ENCODE measurements around the gene CHAT.
"Not testable (repeated sequence)": the region's sequence is repeated elsewhere in the genome, so short reads cannot be mapped to it uniquely, and the experiment has no call there.

The CHAT gene

DNA sequence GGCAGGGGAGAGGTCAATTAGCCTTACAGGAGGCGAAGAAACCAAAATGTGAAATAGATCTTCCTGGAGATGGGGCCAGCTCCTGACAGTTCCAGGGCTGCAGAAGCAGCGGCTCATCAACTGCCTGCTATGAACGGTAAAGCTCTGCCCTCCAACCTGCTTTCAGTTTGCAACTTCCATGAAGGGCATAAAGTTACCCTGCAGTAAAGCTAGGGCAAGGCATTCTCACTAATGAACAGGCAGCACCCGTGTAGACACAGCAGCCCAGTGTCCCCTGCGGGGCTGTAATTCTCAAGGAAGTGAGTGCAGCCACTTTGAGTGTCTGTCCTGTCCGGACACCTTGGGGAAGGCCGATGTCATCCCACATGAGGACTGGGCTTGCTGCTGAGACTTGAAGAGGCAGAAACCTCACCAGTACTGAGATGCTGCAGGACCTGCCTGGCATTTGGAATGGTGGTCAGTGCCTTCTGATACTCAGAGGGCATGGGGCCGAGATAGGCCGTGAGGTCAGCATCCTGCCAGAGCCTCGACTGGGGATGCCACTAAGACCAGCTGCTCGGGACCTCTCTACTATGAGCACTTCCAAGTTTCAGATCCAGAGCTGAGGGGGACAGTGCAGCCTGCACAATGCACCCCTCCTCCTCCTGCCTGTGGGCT, 39.6 kb downstream of the CHAT start:
- DNase-seq (ENCODE audit: low spot score) = no peak

DNA sequence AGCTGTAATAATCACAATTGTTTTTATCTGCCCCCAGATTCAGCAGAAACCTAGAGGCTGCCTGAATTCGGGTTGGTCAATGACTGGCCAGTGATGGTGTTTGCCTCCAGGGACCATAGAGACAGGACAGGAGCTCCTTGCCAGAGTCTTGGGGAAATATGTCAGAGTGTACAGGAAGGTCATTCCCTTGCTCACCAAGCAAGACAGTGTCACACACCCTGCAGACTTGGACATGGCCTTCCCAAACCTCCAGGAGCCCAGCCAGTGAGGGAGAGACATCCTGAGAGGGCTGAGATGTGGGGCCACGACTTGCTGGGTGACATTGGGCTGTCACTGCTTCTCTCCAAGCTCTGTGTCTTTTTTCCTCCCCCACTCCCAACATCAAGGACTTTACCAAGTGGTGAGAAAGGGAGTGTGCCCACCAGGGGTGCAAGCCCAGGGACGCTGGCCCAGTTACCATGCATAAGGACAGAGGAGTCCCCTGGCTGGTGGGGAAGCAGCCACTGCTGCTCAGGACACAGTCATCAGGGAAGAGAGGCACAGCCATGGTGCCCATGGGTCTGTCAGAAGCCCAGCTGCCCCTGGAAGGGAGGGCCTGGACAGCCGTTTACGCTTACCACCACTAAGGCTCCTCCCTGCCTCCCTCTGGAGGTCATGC, 40.3 kb downstream of the CHAT start:
- no peak for DNase-seq (ENCODE audit: low spot score)

DNA sequence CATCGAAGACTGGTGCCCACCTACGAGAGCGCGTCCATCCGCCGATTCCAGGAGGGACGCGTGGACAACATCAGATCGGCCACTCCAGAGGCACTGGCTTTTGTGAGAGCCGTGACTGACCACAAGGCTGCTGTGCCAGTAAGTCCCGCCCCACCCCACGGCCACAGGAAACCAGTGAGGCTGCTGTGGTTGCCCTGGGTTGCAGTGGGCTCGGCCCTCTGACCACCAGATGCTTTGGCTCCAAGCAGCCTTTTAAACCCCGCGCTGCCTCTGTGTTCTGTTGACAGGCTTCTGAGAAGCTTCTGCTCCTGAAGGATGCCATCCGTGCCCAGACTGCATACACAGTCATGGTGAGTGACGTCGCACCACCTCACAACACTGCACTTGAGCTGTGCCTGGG, 41.3 kb downstream of the CHAT start:
- no peak for DNase-seq (ENCODE audit: low spot score)

DNA sequence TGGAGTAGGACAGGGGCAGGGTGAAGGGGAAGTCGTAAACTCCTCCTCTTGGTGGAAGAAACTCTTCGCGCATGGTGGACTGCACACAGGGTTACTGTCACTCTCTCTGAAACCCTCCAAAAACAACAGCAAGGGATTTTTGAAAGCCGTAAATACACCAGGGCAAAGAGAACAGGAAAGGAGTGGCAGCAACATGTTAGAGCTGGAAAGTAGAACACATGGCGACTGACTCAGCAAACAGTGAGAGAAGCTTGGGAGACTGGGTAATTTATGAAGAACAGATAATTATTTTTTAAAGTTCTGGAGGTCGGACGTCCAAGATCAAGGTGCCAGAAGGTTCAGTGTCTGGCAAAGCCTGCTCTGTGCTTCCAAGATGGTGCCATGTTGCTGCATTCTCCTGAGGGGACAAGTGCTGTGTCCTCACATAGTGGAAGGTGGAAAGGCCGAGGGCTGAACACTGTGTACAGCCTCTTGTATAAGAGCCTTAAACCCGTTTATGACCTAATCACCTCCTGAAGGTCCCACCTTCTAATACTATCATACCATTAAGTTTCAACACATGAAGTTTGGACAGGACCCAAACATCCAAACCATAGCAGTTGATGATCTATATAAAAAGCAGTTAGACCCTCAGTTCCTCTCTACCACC, 43.1 kb downstream of the CHAT start:
- no peak for DNase-seq (ENCODE audit: low spot score)

DNA sequence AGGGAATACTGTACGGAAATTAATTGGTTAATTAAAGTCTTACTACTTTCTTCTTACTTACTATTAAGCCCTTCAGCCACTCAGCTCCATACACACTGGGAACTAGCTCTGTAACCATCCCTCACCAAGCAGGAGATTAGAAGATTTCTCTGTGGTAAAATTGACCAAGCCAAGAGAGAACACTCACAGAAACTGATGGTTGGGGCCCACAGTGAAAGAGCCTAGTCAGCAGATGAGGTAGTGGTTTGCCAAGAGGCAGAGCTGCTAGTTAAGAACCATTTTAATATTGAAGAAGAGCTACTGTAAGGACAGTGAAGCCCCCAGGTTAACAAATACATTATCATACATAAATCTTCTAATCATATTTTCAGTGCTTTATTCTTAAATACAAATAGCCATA, 43.8 kb downstream of the CHAT start:
- no peak for DNase-seq (ENCODE audit: low spot score)

DNA sequence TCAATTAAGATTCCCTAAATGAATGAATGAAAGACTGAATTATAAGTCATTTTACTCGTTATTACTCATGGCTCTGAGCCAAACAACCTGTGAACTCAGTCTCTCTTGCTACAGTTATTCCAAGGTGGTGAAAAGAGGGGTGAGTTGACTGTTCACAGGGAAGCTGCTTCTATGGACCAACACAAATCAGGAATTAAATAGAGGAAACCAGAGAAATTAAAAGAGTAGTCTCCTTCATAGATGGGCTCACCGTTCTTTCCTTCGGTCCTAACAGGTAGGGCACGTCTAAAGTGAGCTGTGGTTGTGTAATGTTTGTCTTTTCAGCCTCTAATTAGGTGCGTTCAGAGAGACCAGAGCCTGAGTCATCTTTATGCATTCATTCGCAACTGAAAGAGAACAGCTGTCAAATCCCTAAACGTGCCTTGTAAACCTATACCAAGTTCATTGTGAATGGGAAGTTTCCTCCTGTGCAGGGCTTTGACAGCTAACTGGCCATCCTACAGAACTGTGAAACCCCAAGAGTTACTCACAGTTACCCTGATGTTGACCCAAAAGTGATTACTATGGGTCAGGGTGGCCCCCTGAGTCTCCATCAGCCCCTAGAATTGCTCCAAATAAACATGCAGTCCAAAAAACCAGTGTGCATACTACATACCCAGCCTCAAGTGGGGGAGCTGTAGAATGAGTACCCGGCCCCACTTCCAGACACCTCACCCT, 47.5 kb downstream of the CHAT start:
- DNase-seq (ENCODE audit: low spot score) = no peak

DNA sequence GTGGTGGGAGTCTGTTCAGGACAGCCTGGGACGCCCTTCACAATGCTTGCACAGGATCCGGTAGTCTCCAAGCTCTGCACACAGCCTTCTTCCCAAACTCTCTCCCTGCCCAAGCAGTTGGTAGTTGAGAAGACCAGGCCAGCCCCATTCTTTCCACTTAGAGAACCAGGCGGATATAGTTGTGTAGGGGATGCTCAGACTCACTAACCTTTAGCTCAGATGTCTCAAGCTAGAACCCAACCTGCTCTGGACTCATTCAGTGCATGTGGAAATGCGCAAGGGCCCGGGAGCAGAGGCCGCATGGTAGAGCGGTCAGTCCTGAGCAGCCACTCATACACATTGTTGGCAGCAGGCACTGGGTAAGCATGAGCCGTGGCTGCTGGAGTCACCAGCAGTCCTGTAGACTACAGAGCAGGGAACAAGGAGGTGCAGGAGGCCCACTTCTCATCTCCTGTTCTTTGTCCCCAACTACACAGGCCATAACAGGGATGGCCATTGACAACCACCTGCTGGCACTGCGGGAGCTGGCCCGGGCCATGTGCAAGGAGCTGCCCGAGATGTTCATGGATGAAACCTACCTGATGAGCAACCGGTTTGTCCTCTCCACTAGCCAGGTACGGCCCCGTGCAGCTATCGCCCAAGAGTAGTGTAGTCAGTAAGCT, 48.5 kb downstream of the CHAT start:
- DNase-seq (ENCODE audit: low spot score) = no peak

DNA sequence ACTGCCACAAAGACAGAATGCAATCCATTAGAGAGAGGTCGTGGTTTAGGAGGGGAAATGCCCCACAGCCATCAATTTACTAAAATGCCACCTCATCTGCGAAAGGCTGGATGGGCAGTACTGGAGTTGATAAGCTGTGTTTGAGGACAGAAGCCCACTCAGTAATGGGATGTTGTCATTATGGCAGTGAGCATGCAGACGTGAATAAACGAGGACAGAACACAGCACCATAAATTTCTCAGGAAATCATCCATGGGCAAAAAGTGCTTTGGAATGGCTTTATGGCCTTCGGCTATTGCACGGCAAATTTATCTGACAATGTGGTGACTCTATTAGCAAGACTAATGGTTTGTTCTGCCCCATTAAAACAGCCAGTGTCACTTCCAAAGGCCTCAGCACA, 49.8 kb downstream of the CHAT start:
- DNase-seq (ENCODE audit: low spot score) = no peak

DNA sequence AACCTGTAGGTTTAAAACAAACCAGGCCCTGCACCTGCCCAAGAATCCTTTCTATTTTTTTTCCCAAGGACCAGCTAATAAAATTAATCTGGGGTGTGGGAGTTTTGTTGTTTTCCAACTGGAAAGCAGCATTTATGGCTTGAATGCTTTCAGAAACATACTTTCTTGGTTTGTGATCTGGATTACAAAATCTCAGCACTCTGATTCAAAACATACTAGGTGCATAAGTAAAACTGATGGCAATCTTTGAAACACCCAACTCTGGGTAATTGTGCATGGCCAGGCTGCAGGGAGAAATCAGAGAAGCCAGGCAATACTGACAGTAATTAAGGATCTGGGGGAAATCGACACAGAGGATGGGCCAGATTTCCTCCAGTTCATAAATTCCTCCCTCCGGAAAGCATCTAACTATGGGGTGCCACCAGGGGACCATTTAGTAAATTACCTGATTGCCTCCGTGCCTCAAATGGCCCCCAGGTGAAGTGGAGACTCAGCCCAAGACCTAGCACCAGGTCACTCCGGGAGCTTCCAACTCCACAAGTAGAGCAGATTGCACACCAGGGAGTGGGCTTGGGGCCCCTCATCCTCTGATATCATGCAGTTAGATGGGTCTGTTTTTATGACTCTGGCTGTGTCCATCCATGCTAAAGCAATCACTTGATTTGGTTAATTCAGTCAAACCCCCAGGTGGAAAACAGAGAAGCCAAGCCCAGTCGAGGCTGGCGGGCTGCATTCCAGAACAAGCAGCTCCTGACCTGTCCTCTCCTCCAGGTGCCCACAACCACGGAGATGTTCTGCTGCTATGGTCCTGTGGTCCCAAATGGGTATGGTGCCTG, 50.4 kb downstream of the CHAT start:
- no peak for DNase-seq (ENCODE audit: low spot score)

DNA sequence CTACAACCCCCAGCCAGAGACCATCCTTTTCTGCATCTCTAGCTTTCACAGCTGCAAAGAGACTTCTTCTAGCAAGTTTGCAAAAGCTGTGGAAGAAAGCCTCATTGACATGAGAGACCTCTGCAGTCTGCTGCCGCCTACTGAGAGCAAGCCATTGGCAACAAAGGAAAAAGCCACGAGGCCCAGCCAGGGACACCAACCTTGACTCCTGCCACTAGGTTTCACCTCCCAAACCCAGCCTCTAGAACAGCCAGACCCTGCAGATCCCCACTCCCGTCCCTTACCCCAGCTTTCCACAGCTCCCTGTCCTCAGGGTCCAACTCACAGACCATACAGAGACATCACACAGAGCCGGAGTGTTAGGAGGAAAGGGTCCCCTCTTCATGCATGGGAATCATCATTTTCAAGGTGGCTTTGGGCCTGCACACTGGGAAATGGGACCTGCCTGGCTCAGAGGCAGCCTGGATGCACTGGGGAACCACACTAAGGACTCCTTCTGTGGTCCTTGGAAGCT, 51.1 kb downstream of the CHAT start:
- DNase-seq (ENCODE audit: low spot score) = no peak

DNA sequence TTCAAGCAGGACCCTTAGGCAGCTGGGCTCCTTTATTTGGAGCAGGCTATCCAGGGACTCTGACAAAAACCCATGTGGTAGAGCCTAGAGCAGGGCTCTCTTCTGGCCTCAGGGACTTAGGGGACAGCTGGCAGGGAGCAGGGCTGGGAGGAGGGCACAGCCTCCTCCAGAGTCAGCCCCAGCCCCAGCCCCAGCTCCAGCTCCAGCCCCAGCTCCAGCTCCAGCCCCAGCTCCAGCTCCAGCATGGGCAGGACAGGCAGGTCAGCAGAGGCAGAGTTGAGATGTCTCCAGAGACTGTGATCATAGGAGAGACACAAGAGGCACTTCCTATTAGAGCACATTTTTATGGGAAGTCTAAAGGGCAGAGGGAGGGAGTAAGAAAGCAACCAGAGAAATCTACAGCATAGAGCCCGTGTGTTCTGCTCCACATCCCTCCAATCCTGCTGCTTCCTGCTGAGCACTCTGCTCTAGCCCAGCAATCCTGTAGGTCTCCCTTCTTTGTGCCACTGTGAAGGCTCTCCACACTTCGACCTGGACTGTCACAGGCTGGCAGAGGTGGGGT, 52.3 kb downstream of the CHAT start:
- DNase-seq (ENCODE audit: low spot score) = no peak

DNA sequence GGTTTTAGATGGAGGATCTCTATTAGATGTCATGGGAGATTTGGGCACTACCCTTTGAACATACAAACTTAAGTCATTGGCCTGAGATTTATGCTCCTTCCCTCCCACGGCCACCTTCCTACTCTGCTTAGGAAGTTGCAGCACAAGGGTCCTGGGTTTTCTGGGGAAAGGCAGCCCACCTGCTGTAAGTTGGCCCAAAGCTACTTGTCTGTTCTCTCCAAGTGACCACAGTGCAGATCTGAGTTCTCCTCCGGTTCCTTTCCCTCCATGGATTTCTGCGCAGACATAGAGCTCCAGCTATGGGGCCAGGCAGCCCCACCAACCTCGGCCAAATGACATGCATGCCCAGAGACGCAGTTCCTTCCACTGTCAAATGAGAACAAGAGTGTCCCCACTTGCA, 52.8 kb downstream of the CHAT start:
- no peak for DNase-seq (ENCODE audit: low spot score)

DNA sequence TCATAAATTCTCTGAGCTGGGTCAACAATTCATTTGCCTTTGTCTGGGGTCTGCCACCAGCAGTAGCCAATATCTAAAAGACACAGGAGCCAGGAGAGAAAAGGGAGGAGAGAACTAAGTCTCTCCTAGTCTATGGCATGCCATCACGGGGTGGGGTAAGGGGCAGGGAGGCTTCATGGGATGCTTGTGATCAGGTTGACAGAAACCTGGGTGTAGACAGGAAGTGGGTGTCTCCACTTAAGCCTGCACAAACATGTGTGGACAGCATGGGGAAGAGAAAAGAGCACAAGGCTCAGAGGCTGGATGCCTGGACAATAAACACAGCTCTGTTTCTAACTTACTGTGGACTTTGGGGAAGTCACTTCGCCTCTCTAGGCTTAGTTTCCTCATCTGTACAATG, 54.2 kb downstream of the CHAT start:
- DNase-seq (ENCODE audit: low spot score) = no peak

DNA sequence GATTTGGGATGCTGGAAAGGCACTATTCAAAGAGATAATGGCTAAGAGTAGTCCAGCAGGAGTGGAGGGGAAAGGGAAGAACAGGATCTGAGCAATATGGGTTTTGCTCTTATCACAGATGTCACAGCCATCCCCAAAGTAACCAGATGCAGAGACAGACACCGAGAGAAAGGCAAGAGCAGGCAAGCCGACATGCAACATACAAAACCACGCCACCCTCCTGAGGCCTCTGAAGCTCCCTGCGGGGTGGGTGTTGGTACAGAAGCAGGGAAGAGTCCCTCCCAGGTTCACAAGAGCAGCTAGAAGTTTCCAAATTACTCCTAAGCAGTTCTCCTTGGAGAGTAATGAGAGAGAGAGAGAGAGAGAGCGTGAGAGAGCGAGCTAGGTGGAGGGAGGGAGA, 54.8 kb downstream of the CHAT start:
- no peak for DNase-seq (ENCODE audit: low spot score)

DNA sequence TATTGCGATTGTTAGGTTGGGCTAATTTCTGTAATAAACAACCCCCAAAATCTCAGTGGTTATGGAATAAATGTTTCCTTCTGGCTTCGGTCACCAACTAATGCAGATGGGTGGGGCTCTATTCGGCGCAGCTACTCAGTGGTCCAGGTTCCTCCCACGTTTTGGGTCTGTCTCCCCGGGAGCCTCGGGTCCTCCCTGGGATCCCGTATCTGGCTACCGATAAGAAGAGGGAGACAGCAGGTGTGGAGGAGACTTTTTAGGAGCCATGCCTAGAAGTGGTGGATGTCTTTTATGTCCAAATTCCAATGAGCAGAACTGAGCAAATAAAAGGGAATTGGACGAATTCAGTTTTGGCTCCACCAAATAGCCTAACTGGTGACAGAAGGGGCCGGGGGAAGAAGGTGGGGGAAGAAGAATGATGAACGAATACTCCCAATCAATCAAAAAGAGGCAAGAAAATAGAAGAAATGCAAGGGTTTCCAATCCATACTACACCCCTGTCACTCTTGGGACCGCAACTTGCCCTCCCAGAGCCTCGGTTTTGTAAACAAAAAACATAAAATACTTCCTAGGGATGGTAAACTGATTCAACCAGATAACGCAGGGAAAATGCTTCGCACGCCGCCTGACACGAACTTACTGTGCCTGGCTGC, 65.1 kb downstream of the CHAT start:
- DNase-seq (ENCODE audit: low spot score) = no peak

DNA sequence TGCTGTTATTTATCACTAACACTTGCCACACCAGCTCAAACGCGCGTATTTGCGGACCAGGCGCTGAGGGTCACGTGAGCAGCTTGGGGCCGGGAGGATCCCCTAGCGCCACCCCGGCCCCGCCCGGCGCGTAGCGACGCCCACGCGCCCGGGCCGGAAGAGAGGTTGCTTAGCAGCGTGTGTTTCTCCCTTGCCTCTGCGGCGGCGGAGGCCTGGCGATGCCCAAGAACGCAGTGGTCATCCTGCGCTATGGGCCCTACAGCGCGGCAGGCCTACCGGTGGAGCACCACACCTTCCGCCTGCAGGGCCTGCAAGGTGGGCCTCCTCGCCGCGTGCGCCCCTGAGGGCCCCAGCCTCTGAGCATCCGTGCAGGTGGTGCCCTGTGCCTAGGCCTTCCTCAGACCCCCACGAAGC, 65.7 kb downstream of the CHAT start, which contains the start of gene C10orf53:
TSS of gene C10orf53 (plus strand) at position 172 of the 414 bp plus-strand sequence. CDS start at position 219, 47 bp downstream.
- peak; percentile 90 for DNase-seq (ENCODE audit: low spot score)

DNA sequence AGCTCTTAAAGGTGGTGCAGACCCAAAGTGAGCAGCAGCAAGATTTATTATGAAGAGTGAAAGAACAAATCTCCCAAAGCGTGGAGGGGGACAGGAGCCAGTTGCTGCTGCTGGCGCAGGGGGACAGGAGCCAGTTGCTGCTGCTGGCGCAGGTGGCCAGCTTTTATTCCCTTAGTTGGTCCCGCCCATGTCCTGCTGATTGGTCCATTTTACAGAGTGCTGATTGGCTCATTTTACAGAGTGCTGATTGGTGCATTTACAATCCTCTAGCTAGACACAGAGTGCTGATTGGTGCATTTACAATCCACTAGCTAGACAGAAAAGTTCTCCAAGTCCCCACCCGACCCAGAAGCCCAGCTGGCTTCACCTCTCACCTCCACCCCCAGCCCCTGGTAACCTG, 68.6 kb downstream of the CHAT start:
- DNase-seq (ENCODE audit: low spot score) = not testable (repeated sequence)

DNA sequence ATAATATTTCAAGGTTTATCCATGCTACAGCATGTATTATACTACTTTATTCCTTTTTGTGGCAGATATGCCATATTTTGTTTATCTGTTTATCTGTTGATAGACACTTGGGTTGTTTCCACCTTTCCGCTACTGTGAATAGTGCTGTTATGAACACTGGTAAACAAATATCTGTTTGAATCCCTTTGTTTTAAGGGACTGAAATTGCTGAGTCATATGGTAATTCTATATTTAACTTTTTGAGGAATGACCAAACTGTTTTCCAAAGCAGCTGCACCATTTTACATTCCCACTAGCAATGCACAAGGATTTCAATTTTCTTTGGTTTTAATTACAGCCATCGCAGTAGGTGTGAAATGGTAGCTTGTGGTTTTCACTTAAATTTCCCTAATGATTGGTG, 69.0 kb downstream of the CHAT start:
- DNase-seq (ENCODE audit: low spot score) = no peak

DNA sequence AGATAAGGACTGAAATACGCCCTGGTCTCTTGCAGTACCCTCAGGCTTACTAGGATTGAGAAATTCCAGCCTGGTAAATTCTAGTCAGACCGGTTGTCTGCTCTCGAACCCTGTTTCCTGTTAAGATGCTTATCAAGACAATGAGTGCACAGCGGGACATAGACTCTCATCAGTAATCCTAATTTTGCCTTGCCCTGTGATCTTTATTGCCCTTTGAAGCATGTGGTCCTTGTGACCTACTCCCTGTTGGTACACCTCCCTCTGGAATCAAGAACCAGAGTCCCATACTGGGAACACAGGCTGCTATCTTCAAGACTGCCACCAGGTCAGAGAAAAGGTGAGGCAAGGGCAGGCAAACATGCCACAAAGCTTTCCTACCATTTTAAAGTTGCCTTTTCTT, 72.8 kb downstream of the CHAT start:
- DNase-seq (ENCODE audit: low spot score) = no peak

DNA sequence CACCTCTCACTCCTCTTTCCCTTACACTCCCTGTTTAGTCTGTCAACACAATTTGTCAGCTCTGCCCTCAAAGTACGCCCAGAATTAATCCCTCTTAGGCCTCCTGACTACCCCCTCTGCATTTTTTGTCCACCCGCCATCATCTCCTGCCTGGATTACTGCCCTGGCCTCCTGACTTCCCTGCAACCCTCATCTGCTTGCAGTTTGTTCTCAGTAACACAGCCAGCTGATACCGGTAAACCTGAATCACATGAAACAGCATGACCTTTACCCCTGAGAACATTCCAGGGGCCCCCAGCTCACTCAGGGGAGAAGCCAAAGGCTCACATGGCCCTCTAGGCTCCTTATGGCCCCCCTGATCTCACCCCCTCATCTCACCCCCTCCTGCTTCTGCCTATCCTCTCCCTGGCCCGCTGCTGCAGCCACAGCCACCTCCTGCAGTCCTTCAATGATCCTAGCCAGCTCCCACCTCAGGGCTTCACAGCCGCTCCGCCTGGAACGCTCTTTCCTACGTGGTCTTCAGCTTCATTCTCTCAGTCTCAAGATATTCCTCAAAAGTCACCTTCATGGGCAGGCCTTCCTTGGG, 74.5 kb downstream of the CHAT start:
- no peak for DNase-seq (ENCODE audit: low spot score)
